Activated naive CD4-positive, alpha-beta T cell treated with anti-CD3 and anti-CD28 coated beads for 36 hours (primary cell): ENCODE measurements around the gene ADAM12. TPM values are rescaled to one million over a fixed set of nuclear protein-coding genes. Genes with fewer than 3 reads are reported as not detected.

Source experiments
- CTCF ChIA-PET: fragments of 350-600 bp; sonication (Branson Sonifier 250); formaldehyde crosslinking; loops from one replicate; lab custom pipeline; 2021; ENCODE audit warnings: antibody characterized with exemption; lab: Charles Lee
- DNase-seq: peaks from one replicate; pipeline ENCODE4 v3.0.0-alpha.2; 2020
- H3K27ac Mint-ChIP-seq: one replicate; pipeline ENCODE4 v1.8.0; 2021; ENCODE audit warnings: mild to moderate bottlenecking, mixed read lengths
- H3K27me3 Mint-ChIP-seq: one replicate; pipeline ENCODE4 v1.8.0; 2021; ENCODE audit warnings: low read depth, mixed read lengths
- H3K36me3 Mint-ChIP-seq: one replicate; pipeline ENCODE4 v1.8.0; 2021; ENCODE audit warnings: low read depth, mixed read lengths
- H3K4me1 Mint-ChIP-seq: one replicate; pipeline ENCODE4 v1.8.0; 2021; ENCODE audit warnings: low read depth, mixed read lengths
- H3K4me3 Mint-ChIP-seq: one replicate; pipeline ENCODE4 v1.8.0; 2021; ENCODE audit warnings: mild to moderate bottlenecking, moderate library complexity, mixed read lengths
- H3K9me3 Mint-ChIP-seq: one replicate; pipeline ENCODE4 v1.8.0; 2021; ENCODE audit warnings: mixed read lengths
- intact Hi-C: fragments of 100-400 bp; cut with micrococcal nuclease; formaldehyde crosslinking; loops from one replicate; pipeline ENCODE4 v1.15.1; 2023
- total RNA-seq, 2 experiments: library from RNA; stranded (reverse); gene quantifications; one replicate each; pipeline ENCODE4 v1.2.3, GENCODE V29; 2021

ADAM12 gene
- total RNA-seq, 2 experiments from 2014 or later: not detected

DNA sequence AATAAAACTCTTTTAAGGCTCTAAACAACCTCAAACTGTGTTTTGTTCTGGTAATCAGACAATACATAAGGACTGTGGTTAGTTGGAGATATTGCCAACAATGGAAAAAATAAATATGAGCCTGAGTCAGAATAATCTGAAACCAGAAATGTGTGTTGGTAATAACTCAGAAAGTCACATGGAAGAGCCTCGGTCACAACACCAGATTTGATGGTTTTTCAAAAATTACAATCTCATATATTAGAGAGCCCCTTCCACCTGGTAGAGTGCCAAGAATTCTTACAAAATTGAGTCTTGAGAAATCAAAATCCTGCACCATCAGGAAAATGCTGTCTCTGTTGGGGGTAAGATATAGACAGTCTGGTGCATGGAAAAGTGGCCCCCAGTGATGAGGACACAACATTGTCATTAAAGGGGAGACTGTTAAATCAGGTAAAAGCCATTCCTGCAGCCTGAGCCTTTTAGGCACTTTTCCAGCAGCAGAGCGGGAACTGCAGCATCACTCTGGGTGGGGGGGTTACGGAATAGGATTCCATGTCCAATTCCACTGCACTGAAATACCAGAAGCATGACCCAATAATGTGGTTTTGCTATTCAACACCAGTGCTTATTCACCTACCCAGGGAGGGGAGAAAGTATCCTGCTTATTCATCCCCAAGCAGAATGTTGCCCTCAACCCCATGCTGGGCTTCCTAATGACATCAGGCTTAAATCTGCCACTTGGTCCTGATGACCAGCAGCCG lies 9.5 kb upstream of the ADAM12 start:
- intact Hi-C loops: no loop called here
- Mint-ChIP-seq H3K36me3 (no peaks in the 10 kb centered on the region), H3K27ac (no peak overlapping the region), H3K4me1 (no peaks in the 10 kb centered on the region), H3K4me3 (no peak overlapping the region), H3K9me3 (peaks cover 4% of the 10 kb centered on the region), H3K27me3 (no peaks in the 10 kb centered on the region)
- no peak for DNase-seq
- CTCF ChIA-PET: no interaction called here

DNA sequence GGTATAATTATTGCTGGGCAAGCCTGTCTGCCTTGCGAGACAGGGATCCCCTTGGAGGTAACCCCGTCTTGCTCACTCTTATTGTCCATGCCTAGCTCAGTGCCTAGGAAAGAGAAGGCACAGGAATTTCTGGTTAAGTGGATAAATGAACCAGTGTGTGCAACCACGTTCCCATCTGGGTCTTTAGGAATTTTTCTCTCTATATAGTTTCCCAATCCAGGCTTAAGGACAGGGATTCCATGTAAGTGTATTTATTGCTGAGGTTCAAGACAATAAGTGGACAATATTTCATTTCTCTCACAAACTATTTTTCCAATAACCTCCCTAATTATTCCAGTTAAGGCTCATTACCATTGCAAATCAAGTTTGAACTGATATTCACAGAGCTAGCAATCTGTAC lies 8.9 kb upstream of the ADAM12 start:
- DNase-seq: no peak
- no peaks in the 10 kb centered on the region for H3K4me1 Mint-ChIP-seq
- no peaks in the 10 kb centered on the region for H3K36me3 Mint-ChIP-seq
- intact Hi-C loops: no loop called here
- no peaks in the 10 kb centered on the region for H3K27me3 Mint-ChIP-seq
- no peak overlapping the region for H3K27ac Mint-ChIP-seq
- no peak overlapping the region for H3K4me3 Mint-ChIP-seq
- peaks cover 4% of the 10 kb centered on the region for H3K9me3 Mint-ChIP-seq
- CTCF ChIA-PET: no interaction called here

DNA sequence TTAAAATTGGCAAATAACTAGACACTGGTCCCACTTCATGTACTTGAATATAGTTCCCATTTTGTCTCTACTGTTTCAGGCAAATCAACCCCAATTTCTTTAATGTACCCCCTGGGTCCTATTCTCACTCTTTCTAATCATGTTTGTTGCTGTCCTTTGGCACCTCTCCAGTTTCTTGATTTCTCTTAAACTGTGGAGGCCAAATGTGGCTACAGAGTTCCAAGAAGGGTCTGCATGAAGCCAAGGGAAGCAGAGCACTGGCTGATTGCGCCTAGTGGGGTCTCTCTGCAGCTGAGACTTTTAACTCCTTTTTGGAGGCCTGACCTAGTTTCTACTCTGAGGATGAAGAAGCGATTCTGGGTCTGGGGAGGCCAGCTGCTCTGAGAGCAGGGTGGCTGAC lies 6.7 kb upstream of the ADAM12 start:
- no peak overlapping the region for H3K27ac Mint-ChIP-seq

DNA sequence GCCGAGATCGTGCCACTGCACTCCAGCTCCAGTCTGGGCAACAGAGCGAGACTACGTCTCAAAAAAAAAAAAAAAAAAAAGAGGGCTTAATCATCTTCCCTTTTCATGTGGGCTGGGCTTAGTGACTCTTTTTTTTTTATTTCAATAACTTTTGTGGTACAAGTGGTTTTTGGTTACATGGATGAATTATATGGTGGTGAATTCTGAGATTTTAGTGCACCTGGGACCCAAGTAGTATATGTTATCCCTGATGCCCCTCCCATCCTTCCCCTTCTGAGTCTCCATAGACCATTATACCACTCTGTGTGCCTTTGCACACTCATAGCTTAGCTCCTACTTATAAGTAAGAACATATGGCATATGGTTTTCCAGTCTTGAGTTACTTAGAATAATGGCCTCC lies 4.8 kb upstream of the ADAM12 start:
- H3K9me3 Mint-ChIP-seq: peaks cover 6% of the 10 kb centered on the region
- intact Hi-C loops: no loop called here
- no peak for DNase-seq
- H3K27ac Mint-ChIP-seq: no peak overlapping the region
- H3K4me3 Mint-ChIP-seq: no peak overlapping the region
- no peaks in the 10 kb centered on the region for H3K36me3 Mint-ChIP-seq
- H3K4me1 Mint-ChIP-seq: no peaks in the 10 kb centered on the region
- CTCF ChIA-PET: no interaction called here
- peaks cover 22% of the 10 kb centered on the region for H3K27me3 Mint-ChIP-seq

More for the DNA sequence above, 6.7 kb upstream of the ADAM12 start:
- intact Hi-C loops: no loop called here
- H3K36me3 Mint-ChIP-seq: no peaks in the 10 kb centered on the region
- no peak for DNase-seq
- CTCF ChIA-PET: no interaction called here
- H3K9me3 Mint-ChIP-seq: peaks cover 6% of the 10 kb centered on the region
- H3K4me3 Mint-ChIP-seq: no peak overlapping the region
- H3K27me3 Mint-ChIP-seq: peaks cover 8% of the 10 kb centered on the region
- H3K4me1 Mint-ChIP-seq: no peaks in the 10 kb centered on the region

DNA sequence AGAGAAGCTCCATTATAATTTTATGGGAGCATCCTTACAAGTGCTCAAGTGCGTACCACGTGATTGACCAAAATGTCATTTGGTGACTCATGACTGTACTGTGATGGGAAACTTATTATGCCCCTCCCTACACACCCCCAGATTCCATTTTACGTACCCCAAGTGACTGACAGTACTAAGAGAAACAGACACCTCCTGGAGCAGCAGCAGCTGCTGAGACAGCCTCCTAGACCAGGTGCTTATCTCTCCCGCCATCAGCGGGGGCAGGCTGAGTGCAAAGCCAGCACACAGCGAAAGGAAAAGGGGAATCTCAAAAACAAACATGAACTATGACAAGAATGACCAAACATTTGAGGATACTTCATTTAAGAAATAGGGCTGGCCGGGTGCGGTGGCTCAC lies 4.2 kb upstream of the ADAM12 start:
- H3K36me3 Mint-ChIP-seq: no peaks in the 10 kb centered on the region
- peaks cover 23% of the 10 kb centered on the region for H3K27me3 Mint-ChIP-seq
- no peak overlapping the region for H3K27ac Mint-ChIP-seq
- H3K4me1 Mint-ChIP-seq: no peaks in the 10 kb centered on the region
- no peak overlapping the region for H3K4me3 Mint-ChIP-seq
- peaks cover 6% of the 10 kb centered on the region for H3K9me3 Mint-ChIP-seq
- CTCF ChIA-PET: no interaction called here
- intact Hi-C loops: no loop called here
- no peak for DNase-seq

DNA sequence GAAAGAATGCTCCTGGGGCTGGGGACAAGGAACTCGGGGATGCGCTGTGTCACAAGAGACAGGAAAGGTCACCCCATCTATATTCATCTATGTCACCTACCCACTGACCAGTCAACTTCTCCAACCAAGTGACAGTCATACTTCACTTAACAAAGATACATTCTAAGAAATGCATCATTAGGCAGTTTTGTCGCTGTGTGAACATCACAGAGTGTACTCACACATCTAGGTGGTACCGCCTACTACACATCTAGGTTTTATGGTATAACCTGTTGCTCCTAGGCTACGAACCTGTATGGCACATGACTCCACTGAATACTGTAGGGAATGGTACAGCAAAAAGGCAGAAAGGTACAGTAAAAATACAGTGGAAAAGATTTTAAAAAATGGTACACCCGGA lies 3.8 kb upstream of the ADAM12 start:
- Mint-ChIP-seq H3K4me3 (no peak overlapping the region), H3K27me3 (peaks cover 27% of the 10 kb centered on the region), H3K36me3 (peaks cover 1% of the 10 kb centered on the region), H3K27ac (no peak overlapping the region), H3K4me1 (peaks cover 2% of the 10 kb centered on the region), H3K9me3 (peaks cover 6% of the 10 kb centered on the region)
- no peak for DNase-seq
- CTCF ChIA-PET: no interaction called here
- intact Hi-C loops: no loop called here

DNA sequence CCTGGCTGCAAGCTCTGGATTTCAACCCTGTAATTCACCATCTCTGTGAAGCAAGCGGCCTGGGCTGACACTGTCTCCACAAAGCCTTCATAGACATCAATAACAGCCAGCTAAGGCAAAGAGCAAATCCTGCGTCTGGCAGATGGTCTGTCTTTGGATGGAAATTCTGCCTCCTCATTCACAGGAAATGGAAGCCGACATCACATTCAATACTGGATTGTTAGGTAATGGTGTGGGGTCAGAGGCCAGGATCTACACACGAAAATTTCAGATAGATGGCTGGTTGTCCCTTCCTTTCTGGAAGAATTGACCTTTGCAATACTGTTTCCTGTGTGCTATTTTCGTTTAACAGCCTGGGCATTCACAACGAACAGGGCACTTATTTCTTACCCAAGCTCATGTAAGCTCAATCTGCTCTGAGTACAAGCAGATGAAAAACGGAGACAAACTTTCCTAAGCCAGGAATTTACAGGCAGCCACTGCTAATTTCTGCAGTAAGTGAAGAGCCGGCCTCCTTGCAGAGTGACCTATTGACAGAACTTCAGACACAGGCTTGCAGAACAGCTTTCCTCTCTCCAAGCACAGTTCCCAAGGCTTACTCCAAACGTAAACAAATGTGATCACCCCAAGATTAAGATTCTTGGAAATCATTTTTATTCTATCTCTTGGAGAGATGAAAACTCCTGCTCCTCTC lies 3.1 kb upstream of the ADAM12 start:
- no peak overlapping the region for H3K4me3 Mint-ChIP-seq
- no peak overlapping the region for H3K27ac Mint-ChIP-seq
- intact Hi-C loops: no loop called here
- peaks cover 34% of the 10 kb centered on the region for H3K27me3 Mint-ChIP-seq
- DNase-seq: no peak
- H3K36me3 Mint-ChIP-seq: peaks cover 1% of the 10 kb centered on the region
- H3K4me1 Mint-ChIP-seq: peaks cover 5% of the 10 kb centered on the region
- H3K9me3 Mint-ChIP-seq: peaks cover 3% of the 10 kb centered on the region
- CTCF ChIA-PET: no interaction called here

DNA sequence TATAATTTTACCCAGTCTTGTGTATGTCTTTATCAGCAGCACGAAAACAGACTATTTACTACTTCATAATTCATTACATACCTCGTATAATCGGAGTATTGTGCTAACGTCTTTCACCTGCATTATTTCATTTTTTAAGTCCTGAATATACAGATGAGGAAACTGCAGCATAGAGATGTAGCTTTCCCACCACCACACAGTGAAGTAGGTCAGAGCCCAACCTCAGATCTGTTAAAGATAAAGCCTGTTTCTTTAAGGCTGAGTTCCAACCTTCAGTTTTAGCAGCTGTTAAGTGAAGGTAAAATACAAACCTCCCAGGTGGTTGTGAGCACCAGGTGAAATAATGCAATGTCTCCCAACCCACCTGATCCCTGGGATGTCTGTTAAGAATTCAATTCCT lies 2.0 kb upstream of the ADAM12 start:
- Mint-ChIP-seq H3K36me3 (peaks cover 1% of the 10 kb centered on the region), H3K27ac (no peak overlapping the region), H3K27me3 (peaks cover 44% of the 10 kb centered on the region), H3K4me3 (no peak overlapping the region), H3K9me3 (peaks cover 3% of the 10 kb centered on the region), H3K4me1 (peaks cover 5% of the 10 kb centered on the region)
- intact Hi-C loops: no loop called here
- no peak for DNase-seq
- CTCF ChIA-PET: no interaction called here

DNA sequence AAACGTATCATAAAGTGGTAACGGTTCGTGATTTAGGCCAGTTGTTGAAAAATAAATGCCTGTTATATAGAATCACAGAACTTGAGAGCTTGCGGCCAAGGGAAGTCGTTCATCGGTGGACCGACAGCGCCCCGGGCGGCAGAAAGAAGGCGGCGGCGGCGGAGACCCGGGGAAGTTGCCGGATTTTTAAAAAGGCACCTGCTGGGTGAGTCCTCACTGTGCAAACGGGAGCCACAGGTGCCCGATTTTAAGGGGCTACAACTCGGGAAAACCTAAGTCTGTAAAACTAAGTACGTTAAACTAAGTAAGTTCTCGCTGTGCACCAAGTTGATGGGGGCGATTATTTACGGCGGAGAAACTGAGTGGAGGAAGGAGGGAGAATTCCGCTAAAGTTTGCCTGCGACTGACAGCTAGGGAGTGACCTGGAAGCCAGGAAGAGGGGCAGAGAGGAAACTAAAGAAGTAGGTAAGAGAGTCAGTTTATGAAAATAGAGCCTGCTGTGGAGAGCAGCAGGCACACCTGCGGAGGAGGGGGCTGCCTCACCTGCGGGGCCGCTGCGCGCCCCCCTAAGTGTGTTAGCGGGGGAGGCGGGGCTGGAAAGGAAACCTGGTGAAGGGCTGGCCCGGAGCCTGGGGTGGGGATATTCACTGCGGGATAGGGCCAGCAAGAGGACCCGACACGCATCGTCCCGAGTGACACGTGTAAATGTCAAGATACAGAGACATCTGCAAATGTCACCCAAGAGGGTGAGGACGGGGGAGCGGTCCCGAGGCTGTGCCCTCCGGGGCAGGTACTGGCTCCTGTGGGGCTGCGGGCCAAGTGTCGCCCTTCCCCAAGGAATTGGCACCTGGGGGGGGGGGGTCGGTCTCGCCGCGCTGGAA lies 996 bp downstream of the ADAM12 start:
- DNase-seq: peak; percentile 44
- Mint-ChIP-seq H3K4me3 (no peak overlapping the region), H3K27ac (no peak overlapping the region), H3K27me3 (peaks cover 51% of the 10 kb centered on the region), H3K4me1 (peaks cover 5% of the 10 kb centered on the region), H3K9me3 (peaks cover 3% of the 10 kb centered on the region), H3K36me3 (peaks cover 1% of the 10 kb centered on the region)
- intact Hi-C loops: loop anchor here (1.0 kb wide), 1 partner anchor 405 kb away; no protein-coding TSS in a partner anchor
- CTCF ChIA-PET: no interaction called here

DNA sequence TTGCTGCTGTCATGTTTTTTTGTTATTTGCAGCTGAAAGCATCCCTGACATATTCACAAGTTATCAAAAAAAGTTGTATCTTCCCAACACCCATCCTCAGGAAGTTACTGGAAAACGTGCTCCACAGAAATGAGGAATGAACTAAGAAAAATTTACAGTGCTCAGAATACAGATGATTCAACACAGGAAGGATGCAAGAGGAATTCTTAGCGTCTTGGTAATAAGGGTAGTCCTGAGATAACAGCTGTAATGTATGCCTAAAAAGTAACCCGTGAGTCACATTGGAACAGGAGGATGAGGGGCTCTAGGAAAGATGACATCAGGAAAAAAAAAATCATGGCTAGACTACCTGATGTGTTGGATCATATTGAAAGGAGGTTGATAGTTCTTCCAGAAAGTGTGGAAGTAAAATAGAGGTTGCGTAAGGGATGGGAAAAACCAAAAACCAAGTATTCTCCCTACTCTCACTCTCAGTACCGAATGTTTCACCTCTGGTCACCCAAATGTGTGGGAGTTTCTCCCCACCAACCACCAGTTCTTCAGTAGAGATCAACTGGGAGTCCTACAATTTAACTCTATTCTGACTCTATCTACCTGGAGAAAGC lies 3.9 kb downstream of the ADAM12 start:
- Mint-ChIP-seq H3K4me1 (peaks cover 5% of the 10 kb centered on the region), H3K27ac (no peak overlapping the region), H3K36me3 (peaks cover 1% of the 10 kb centered on the region), H3K27me3 (peaks cover 38% of the 10 kb centered on the region), H3K9me3 (peaks cover 3% of the 10 kb centered on the region), H3K4me3 (no peak overlapping the region)
- CTCF ChIA-PET: no interaction called here
- intact Hi-C loops: no loop called here
- no peak for DNase-seq

DNA sequence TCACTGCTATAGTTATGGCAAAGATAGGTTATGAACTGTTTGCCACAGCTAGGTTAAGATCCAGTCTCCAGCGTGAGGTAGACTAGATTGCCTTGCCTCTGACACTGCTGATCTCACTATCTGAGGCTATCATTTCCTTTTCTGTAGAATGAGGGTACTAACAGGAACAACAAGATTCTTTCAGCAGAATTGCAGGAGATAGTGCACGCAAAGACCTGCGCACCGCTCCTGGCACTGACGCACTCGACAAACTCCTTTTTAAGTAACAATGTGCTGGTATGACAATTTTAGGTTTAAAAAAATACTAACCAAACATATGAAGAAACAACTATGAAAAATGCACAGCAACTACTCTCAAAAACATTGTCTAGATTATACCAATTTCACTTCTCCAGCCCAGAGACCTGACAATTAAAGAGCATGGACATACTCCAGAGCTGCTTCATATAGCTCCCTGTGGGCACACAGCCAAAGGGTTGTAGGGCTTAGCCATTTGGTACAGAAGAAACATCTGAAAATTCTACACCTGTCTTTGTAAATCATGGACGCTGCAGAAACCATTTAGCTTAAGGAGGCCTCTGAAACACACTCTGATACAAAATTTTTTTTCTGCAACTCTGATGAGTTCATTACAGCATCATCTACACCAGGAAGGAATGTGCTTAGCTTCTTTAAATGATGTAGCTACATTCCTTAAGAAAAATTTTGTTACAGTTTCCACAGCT lies 7.8 kb downstream of the ADAM12 start:
- Mint-ChIP-seq H3K27me3 (peaks cover 9% of the 10 kb centered on the region), H3K4me1 (no peaks in the 10 kb centered on the region), H3K4me3 (no peak overlapping the region), H3K36me3 (no peaks in the 10 kb centered on the region), H3K27ac (no peak overlapping the region), H3K9me3 (peaks cover 8% of the 10 kb centered on the region)
- DNase-seq: no peak
- CTCF ChIA-PET: interaction anchor here (0.6 kb wide), 1 partner anchor 106 kb away, joined by 3 read pairs; no protein-coding TSS in a partner anchor
- intact Hi-C loops: no loop called here
